Vagina (tissue), 2 donors: ENCODE measurements around the gene MIEN1.
"Not testable (repeated sequence)": the region's sequence is repeated elsewhere in the genome, so short reads cannot be mapped to it uniquely, and the experiment has no call there.

Source experiments
- POLR2A ChIP-seq, 2 donors: fragments of 450-650 bp; IDR thresholded peaks; one replicate each; pipeline ENCODE4 v1.6.1; 2017; ENCODE audit warnings: antibody characterized with exemption in 2 of 2, mild to moderate bottlenecking in 2 of 2, moderate library complexity in 2 of 2
- POLR2AphosphoS5 ChIP-seq, 2 donors: sonication (generic); formaldehyde crosslinking; IDR thresholded peaks; one replicate each; pipeline ENCODE4 v1.9.0; 2017; ENCODE audit warnings: antibody characterized with exemption in 2 of 2, mild to moderate bottlenecking in 2 of 2, low read depth in 1 of 2; ENCODE audit not compliant: insufficient read depth in 1 of 2
- TF ChIP-seq, protein P1 (sequence below), 3 experiments: fragments of 450-650 bp in 2 of 3; fragments of 200-600 bp in 1 of 3; sonication (generic) in 1 of 3; IDR thresholded peaks; one replicate each; pipeline ENCODE4 v1.5.1; 2017 to 2019; ENCODE audit warnings: antibody characterized with exemption in 3 of 3, mild to moderate bottlenecking in 2 of 3, moderate library complexity in 2 of 3

DNA sequence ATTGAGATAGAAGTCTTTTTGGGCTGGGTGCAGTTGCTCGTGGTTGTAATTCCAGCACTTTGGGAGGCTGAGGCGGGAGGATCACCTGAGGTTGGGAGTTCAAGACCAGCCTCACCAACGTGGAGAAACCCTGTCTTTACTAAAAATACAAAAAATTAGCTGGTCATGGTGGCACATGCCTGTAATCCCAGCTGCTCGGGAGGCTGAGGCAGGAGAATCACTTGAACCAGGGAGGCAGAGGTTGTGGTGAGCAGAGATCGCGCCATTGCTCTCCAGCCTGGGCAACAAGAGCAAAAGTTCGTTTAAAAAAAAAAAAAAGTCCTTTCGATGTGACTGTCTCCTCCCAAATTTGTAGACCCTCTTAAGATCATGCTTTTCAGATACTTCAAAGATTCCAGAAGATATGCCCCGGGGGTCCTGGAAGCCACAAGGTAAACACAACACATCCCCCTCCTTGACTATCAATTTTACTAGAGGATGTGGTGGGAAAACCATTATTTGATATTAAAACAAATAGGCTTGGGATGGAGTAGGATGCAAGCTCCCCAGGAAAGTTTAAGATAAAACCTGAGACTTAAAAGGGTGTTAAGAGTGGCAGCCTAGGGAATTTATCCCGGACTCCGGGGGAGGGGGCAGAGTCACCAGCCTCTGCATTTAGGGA lies 31.0 kb downstream of the MIEN1 start:
- TF ChIP-seq POLR2A (IDR thresholded peaks at IDR 0.05); POLR2AphosphoS5 (IDR thresholded peaks at IDR 0.05; ENCODE audit: insufficient read depth in 1 of 2, low read depth in 1 of 2): not testable (repeated sequence)
- TF ChIP-seq, protein P1, sequence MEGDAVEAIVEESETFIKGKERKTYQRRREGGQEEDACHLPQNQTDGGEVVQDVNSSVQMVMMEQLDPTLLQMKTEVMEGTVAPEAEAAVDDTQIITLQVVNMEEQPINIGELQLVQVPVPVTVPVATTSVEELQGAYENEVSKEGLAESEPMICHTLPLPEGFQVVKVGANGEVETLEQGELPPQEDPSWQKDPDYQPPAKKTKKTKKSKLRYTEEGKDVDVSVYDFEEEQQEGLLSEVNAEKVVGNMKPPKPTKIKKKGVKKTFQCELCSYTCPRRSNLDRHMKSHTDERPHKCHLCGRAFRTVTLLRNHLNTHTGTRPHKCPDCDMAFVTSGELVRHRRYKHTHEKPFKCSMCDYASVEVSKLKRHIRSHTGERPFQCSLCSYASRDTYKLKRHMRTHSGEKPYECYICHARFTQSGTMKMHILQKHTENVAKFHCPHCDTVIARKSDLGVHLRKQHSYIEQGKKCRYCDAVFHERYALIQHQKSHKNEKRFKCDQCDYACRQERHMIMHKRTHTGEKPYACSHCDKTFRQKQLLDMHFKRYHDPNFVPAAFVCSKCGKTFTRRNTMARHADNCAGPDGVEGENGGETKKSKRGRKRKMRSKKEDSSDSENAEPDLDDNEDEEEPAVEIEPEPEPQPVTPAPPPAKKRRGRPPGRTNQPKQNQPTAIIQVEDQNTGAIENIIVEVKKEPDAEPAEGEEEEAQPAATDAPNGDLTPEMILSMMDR (IDR thresholded peaks at IDR 0.05) = not testable (repeated sequence)
